GM19025 (cell line): ENCODE data around the gene FOXS1.
"Not testable (repeated sequence)": the region's sequence is repeated elsewhere in the genome, so short reads cannot be mapped to it uniquely, and the experiment has no call there.

ENCODE experiments used
- ATAC-seq: cut with Tn5 transposase; IDR thresholded peaks from one replicate; pipeline ENCODE4 v1.9.1; 2021; ENCODE audit warnings: mild to moderate bottlenecking, low read depth, moderate library complexity; ENCODE audit not compliant: unreplicated experiment

The FOXS1 gene

DNA sequence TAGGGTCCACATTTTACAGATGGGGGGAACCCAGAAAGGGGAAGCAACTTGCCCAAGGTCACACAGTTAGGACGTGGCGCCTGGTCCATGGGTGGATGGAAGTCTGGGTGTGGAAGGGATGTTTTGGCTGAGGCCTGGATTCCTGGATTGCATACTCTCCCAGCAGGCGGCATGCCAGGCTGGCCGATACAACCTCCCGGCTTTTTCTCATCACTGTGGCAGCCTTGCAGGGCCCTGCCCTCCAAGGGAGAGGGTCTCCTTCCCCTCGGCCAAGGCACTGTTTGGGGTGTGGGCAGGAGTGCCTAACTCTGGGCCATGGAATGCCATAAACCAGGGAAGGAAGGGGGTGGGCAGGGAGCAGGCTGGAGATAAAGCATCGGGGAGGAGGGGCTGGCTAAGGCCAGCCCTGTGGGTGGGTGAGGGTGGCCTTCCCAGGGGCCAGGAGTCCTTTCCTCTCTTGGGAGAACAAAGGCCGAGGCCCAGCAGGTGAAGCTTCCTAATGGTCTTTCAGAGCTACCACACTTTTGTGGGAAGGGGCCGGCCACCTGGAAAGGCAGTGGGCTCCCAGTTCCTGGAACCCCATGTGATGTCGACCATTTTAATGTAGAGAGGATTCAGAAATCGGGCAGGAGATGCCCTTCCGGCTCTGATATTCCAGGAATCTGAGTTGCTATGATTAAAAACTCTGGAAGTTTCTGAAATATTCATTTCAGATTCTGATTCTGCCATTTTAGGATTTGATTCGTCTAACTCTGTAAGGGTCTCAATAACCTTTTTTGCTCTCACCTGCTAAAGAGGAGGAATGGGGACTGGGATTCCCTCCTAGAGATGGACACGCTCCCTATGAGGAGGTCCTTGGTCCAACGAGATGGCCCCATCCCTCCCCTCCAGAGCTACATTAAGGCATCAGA is 4.2 kb downstream of the FOXS1 start:
- ATAC-seq: no peak

DNA sequence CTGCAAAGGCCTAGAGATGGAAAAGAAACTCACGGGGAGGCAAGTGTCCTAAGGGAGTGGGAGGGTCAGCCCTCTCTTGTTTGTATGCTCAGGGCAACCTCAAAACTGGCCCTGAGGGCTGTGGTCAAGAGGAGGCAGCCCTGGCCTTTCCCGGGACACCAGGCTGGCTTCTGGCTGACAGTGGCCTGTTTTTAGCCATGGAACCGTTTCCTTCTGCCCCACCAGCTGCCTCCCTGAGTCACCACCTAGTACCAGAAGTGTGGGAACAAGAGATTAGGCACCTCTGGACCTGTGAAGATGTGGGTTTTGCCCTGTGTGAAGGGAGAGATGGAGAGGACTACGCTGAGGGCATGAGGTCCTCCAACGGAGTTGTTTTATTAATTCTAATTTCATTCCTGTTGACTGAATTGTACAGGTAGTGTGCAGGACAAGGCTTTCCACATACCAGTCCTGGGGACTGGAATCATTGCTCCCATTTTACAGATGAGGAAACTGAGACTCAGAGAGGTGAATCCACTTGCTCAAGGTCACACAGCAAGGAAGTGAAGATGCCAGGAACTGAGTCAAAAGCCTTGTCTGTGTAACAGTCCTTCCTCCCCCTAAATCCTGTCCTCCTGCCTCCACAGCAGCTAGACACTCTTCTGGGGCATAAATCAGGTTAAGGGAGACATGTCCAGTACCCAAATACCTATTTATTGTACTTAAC is 5.5 kb downstream of the FOXS1 start:
- ATAC-seq: no peak

DNA sequence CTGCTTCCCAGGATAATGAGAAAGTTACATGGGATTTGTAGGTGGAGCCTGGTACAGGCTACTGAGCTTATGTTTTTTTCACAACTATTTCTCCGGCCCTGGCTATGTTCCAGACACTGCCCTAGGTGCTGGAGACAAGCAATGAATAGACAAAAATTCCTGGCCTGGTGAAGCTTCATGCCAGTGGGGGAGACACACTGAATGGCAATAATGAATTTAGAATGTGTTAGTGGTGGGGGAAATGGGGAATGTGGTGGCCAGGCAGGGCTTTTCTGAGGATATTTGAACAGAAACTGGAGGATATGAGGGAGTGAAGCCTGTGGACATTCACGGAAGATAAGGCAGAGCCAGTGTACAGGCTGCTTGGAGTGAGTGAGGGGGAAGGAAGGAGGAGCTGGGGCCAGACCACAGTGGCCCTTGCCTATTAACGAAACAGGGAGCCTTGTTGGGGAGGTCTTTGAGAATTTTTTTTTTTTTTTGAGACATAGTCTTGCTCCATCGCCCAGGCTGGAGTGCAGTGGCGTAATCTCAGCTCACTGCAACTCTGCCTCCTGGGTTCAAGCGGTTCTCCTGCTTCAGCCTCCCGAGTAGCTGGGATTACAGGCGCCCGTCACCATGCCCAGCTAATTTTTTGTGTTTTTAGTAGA is 6.6 kb downstream of the FOXS1 start:
- ATAC-seq: no peak

GRCh38 chr20:31837896-31838397 is 7.5 kb downstream of the FOXS1 start:
- ATAC-seq: no peak

DNA sequence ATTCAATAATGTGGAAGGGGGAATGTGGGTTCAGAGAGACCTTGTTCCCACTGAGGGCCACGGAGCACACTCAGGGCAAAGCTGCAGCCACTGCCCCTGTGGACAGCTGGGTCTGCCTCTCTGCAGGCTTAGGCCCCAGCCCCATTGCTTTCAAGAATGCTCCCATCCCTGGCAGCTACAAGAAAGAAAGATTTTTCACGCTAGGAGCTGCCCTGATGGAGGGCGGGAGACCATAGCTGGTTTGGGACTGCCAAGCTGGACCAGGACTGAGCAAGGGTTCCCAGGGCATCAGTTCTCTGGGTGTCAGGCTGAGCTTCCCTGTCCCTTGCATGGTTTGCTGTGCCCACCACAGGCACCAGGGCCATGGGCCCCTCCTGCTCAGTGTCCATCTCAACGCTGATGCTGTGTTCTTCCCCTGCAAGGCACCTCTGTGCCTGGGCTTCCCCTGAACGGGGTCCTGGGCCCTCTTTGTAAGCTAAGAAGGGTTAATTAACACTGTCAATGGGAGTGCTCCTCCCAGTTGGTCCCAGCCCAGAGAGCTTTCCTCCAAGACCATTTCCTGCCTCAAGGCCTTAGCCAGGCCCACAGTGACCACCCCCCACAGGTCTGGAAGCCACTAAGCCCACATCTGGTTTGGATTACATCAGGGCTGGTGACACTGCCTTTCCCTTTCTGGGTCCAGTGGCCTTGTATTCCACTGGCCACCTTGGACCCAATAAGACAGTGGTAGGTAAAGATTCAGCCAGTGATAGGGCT is 8.4 kb downstream of the FOXS1 start:
- no peak for ATAC-seq

GRCh38 chr20:31835977-31836852 is 9.2 kb downstream of the FOXS1 start:
- ATAC-seq: peak; percentile 81

- no peak for ATAC-seq
Measured at GRCh38 chr20:31835554-31835953, 9.8 kb downstream of the FOXS1 start.

DNA sequence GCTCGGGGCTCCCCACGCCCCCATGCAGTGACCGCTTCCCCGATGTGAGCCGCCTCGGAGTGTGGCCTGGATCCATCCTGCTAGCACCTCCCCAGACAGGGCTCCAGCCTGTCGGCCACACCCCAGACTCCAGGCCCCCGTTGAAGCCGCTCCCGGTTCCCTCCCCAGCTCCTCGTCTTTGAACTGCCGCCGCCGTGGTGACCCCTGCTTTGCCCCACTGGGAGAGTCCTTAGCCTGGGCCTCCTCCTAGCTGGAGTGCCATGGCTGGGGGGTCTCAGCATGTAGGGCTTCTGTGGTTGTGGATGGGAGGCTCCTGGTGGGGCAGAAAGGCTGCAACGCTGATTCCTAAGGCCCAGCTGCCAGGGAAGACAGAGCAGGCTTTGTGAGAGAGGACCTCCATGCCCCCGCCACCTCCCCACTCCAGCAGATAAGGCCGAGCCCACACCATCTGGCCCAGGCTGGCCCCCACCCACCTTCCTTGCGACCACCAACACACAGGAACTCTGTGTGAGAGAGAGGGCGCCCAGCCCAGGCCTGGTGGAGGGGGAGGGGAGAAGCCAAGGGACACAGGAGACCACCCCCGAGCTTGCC is 11.4 kb downstream of the FOXS1 start:
- ATAC-seq: no peak

DNA sequence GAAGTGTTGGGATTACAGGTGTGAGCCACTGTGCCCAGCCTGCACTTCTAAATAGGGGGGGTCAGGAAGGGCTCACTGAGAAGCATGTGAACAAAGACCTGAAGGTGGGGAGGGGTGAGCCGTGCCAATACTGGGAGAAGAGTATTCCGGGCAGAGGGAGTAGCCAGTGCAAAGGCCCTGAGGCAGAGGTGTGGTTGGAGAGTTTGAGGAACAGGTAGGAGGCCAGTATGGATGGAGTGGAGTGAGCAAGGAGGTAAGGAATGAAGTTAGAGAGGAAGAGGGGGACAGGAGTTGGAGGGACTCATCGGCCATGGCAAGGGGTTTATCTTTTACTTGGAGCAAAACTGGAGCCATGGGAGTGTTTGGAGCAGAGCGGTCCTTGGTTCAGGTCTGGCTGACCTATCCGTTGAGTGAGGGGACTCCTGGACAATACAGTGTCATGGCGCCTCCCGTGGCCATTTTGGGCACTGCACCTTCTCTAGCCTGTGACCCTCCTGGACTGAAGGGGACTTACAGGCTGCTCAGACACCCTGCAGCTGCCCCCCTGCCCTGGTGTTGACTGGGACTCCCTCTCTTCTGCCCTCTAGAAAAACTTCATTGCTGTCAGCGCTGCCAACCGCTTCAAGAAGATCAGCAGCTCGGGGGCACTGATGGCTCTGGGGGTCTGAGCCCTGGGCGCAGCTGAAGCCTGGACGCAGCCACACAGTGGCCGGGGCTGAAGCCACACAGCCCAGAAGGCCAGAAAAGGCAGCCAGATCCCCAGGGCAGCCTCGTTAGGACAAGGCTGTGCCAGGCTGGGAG is 12.1 kb downstream of the FOXS1 start:
- no peak for ATAC-seq

DNA sequence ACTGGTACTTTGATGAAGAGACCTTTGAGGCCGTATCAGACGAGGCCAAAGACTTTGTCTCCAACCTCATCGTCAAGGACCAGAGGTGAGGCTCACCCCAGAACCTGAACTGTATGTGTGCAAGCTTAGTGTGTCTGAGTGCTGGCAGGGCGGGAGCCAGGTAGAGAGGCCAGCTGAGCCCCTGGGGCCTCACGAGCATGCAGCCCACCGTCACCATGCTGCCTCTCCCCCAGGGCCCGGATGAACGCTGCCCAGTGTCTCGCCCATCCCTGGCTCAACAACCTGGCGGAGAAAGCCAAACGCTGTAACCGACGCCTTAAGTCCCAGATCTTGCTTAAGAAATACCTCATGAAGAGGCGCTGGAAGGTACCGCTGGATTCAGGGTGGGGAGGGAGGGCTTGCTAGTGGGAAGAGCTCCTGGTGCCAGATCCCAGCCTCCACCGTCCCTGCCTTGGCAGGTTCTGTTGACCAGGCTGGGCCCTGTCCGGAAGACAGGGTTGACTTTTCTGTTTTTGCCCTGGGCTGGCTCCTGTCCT is 13.6 kb downstream of the FOXS1 start:
- ATAC-seq: no peak

DNA sequence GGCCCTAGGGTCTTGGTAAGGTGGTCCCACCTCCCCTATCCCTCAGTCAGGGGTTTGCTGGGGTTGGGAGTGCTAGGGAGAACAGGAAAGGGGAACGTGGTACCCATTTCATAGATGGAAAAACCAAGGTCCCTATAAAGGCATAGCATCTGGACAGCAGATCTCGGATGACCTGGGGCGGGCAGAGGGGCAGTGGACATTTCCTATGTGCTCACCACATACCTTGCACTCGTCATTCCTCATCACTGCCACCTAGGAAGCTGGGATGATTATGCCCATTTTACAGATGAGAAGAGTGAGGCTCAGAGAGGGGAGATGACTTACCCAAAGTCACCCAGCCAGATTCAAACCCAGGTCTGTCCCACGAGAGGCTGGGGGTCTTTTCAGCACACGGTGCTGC is 14.2 kb downstream of the FOXS1 start:
- no peak for ATAC-seq

- ATAC-seq: no peak
Measured at GRCh38 chr20:31830406-31830981, 14.9 kb downstream of the FOXS1 start.

GRCh38 chr20:31829731-31830130 is 15.7 kb downstream of the FOXS1 start:
- no peak for ATAC-seq

- not testable (repeated sequence) for ATAC-seq
Measured at GRCh38 chr20:31828016-31828415, 17.4 kb downstream of the FOXS1 start.

- ATAC-seq: no peak
Measured at GRCh38 chr20:31827059-31827458, 18.3 kb downstream of the FOXS1 start.

GRCh38 chr20:31826074-31826473 is 19.3 kb downstream of the FOXS1 start:
- ATAC-seq: no peak

- no peak for ATAC-seq
Measured at GRCh38 chr20:31824554-31825313, 20.7 kb downstream of the FOXS1 start.
